NAMALWA (cell line): Measurements from ENCODE around the gene GLRX2.
"Not testable (repeated sequence)": the region's sequence is repeated elsewhere in the genome, so short reads cannot be mapped to it uniquely, and the experiment has no call there.

ENCODE experiments used
- DNase-seq: peaks from one replicate; pipeline ENCODE4 v3.0.0-alpha.2; 2015; ENCODE audit warnings: low spot score

The GLRX2 gene, protein sequence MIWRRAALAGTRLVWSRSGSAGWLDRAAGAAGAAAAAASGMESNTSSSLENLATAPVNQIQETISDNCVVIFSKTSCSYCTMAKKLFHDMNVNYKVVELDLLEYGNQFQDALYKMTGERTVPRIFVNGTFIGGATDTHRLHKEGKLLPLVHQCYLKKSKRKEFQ

GRCh38 chr1:193104907-193105820 is at the start of gene GLRX2:
GLRX2 (minus strand) TSS chr1:193105414; CDS start chr1:193105382, 32 bp downstream.
- peak; percentile 78 for DNase-seq

GRCh38 chr1:193144999-193145398 is 39.8 kb upstream of the GLRX2 start:
- DNase-seq = no peak

DNA sequence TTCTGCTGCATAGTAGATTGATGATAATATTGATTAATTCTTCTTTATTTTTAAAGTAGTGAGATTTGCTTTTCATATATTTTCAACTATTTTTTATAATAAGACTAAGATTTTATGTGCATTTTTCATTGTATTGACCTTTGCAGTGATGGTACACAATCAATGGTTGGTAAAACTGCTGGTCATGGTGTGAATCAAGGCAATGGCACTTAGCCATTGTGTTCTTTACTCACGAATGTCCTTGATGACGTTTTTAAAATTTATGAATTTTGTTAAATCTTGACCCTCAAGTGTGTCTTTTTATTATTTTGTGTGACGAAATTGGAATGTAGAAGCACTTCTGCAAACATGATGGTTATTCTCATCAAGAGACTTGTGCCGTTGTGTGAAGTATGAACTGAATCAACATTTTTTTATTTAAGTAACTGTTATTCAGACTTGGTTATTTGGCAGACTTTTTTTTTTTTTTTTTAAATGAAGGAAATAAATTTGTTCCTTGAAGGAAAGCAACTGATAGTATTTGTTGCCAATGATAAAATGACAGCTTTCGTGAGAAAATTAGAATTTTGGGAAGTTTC is 39.2 kb upstream of the GLRX2 start:
- DNase-seq = no peak

- peak; percentile 30 for DNase-seq
Observed at GRCh38 chr1:193143285-193143684, 38.1 kb upstream of the GLRX2 start.

- DNase-seq = no peak
Observed at GRCh38 chr1:193142409-193142808, 37.2 kb upstream of the GLRX2 start.

DNA sequence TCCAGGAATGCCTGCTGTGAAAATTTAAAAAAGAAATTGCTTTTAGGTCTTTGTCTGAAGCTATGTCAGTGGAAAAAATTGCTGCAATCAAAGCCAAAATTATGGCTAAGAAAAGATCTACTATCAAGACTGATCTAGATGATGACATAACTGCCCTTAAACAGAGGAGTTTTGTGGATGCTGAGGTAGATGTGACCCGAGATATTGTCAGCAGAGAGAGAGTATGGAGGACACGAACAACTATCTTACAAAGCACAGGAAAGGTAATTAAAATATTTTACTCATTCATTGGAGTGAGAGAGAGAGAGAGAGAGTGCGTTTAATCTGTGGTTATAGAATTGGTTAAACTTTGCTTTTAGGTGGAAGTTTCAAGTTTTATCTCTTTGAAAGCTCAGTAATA is 36.6 kb upstream of the GLRX2 start:
- DNase-seq = no peak

DNA sequence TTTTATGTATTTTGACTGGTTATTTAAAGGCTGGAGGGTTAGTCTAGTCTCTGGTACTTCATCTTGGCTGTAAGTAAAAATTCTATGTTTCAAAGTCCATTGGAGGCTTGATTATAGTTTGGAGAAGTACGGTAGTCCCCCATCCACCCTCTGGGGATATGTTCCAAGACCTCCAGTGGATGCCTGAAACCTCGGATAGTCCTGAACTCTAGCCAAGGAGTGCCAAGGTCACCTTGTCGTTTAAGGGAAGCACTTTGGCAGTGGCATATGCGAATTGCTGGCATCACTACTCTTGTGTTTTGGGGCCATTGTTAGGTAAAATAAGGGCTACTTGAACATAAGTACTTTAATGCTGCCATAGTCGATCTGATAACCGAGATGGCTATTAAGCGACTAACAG is 35.0 kb upstream of the GLRX2 start:
- no peak for DNase-seq

DNA sequence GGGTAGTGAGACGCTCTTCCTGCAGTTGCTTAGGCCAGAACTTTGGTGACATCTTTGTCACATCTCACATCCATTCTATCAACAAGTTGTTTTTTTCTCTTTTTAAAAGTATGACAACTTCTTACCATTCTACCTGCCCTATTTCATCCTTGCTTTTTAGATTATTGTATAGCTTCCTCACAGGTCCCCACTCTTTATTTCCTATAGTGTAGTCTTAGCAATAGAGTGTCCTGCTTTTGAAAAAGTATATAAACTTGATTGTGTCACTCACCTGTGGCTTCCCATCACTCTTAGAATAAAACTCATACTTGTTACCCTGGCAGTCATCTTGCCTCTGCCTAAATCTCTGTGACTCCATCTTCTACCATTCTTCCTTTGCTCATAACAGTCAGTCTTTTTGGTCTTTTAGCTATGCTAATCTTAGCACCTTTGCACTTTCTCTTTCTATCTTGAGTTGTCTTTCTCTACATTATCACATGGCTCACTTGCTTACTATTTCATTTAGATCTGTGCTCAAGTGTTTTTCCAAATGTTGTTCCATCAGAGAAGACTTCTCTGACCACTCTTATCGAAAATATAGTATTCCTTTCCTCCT is 26.1 kb upstream of the GLRX2 start:
- DNase-seq = no peak

DNA sequence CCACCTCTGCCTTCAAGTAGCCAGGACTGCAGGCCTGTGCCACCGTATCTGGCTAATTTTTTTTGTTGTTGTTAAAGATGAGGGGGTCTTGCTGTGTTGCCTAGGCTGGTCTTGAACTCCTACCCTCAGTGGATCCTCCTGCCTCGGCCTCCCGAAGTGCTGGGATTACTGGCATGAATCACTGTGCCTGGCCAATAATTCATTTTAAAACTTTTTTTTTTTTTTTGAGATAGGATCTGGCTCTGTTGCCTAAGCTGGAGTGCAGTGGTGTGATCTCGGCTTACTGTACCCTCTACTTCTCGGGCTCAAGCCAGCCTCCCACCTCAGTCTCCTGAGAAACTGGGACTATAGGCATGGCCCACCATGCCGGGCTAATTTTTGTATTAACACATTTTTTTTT is 20.2 kb upstream of the GLRX2 start:
- no peak for DNase-seq

DNA sequence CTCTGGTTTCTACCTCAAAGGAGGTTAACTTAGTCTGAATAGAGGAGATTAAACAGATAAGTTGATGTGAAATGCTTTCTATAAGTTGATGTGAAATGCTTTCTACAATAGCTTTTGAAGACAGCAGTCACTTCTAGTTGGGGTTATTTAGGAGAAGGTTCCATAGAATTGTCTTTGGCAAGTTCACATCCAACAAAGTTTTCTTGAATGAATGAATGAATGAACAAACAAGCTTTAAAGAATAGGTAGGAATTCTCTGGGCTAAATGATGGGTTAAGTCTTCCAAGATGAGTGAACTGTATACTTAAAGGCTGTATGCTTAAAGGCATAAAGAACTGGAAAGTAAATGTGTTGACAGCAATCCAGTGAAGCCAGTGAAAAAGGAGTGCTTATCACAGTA is 18.5 kb upstream of the GLRX2 start:
- DNase-seq = no peak

DNA sequence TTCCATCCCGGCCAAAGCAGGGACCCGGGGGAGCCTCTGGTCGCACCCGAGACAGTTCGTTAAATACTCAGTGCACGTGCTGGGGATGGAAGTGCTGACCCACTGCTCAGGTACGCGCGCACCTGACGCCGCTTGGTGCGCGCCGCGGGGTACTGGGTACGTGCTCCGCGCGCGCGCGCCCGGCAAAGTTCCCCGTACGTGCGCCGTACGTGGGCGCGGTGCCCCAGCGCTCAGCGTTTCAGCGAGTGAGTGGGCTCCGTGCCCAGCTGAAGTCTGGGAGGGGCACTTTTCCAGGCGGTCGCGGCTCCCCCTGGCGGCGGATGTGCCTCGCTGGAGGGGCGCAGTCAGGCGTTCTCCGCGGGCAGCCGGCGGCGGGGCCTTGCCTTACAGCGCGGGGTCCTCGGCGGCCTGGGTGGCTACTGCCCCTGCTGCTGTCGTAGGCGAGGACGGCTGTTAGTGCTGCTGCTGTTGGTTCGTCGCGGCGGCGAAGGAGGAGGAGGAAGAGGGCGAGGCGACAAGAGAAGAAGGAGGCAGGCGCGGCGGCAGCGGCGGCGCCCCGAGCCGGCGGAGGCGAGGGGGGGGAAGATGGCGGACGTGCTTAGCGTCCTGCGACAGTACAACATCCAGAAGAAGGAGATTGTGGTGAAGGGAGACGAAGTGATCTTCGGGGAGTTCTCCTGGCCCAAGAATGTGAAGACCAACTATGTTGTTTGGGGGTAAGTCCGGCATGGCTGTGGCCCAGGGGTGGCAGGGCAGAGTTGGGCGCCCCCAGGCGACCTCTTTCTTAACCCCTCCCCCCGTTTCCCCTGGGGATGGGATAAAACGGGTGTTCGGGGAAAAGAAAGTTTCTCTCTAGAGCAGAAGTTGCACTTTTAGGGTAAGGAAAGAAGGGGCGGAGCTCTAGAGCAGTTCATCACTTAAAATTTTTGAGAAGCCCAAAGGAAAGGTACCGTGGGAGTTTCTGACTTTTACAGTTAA is 16.7 kb upstream of the GLRX2 start, which contains the start of gene CDC73:
TSS of gene CDC73 (plus strand) at position 416 of the 978 bp plus-strand sequence. CDS start at position 586, 170 bp downstream.
- DNase-seq = peak; percentile 97

DNA sequence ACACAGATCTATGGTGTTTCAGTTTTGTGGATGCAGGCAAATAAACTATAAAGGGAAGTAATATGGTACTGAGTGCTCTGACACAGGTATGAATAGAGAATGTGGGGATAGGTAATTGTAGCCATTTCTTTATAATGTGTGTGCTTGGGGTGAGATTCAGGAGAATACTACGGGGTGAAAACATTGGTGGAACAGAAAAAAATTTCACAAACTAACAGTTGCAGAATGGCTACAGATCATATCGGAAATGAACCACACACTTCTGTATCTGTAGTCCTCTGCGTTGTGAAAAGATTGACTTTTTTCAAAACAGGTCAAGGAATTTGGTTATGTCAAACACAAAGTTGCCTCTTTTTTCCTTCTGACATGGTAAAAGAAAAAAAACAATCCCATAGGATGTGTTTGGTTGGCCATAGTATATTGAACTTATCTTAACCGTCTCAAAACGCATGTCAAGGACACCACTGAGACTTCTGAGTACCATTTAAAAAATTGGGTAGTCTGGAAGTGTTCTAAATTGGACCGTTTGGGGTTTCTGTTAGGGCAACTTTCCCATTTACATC is 15.5 kb upstream of the GLRX2 start:
- peak; percentile 13 for DNase-seq

DNA sequence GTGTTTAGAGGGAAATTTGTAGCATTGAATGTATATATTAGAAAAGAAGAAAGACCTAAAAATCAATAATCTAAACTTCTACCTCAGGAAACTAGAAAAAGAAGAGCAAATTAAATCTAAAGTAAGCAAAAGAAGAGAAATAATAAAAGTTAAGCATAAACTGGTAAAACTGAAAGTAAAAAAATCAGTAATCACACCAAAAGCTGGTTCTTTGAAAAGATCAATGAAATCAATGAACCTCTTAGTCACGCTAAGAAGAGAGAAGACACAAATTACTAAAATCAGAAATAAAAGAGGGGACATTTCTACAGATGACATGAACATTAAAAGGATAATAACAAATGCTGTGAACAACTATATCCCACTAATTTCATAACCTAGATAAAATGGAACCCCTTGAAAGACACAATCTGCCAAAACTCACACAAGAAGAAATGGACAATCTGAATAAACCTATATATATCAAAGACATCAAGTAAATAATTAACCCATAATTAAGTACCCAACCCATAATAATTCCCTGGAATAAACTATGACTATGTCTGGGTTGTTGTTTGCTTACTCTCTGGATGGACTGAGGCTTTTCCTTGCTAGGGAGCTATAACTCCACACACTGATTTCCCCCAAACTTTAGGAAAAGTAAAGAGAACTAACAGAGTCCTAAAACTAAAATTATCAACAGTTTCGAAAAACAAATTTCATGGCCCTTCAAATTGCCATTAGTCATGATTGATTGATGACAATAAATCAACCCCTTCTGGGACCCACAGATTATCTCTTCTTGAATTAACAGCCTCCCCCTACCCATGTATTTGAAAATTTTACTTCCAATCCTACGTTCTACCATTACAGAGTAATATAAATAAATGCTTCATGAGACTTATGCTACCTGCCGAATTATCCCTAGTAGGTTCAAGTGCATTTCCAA is 13.9 kb upstream of the GLRX2 start:
- no peak for DNase-seq

GRCh38 chr1:193118194-193118593 is 13.0 kb upstream of the GLRX2 start:
- DNase-seq = no peak

- DNase-seq = not testable (repeated sequence)
Observed at GRCh38 chr1:193117167-193117566, 12.0 kb upstream of the GLRX2 start.

DNA sequence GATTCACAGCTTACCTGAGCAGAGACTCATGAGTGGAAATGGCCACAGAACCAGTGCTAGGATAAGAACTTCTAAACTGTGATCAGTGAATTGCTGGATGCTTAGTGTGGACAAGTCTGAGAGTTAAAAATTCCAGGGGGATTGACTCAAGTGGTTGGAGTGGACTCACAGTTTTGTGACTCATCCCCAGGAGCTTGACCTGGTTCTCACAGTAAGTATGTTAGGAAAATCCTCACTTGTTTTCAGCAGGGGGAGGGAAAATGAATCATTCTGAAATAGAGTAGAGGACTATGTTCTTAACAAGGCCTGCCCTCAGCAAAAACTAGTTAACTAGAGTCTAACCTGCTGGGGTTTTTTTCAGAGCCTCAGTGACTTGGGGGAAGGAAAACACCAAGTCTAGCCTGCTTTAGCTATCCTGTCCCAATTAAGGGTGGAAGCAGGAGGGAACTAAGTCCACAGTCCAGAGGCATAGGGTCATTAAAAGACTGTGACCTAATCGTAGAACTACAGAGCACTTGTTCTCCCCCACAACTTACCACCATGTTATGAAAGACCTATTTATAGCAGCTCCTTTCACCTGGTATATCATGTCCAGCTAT is 10.5 kb upstream of the GLRX2 start:
- no peak for DNase-seq

DNA sequence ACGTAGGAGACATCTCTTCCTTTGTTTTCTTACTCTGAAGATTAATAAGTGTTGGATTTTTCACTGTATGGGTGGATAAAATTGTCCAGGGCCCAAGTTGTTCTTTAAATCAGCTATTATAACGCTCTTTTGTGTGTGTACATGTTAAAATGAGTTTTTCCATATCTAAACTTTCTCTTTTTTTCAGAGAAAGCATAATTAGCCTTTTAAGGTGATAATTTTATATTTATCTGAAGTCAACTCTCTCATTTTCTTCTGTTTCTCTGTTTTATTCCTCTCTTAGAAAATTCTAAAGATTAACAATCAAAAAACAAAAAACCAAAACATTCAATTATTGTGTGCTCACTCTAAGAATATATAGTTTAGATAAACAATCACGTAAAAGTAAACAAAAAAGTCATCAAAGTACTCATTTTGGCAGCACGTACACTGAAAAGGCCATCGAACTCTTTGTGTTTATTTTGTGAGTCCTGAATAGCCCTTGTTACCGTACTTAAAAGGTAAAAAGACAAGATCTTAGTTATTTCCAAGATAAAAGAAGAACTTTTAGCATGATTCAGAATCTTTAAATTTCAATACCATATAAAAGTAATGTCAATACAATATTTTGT is 9.4 kb upstream of the GLRX2 start:
- DNase-seq = no peak

GRCh38 chr1:193113992-193114332 is 8.7 kb upstream of the GLRX2 start:
- no peak for DNase-seq
